RWPE2 (cell line): ENCODE measurements around the gene UBL5.

Experiments used
- ATAC-seq: fragments of 200-7000 bp; cut with Tn5 transposase; 3 replicates; pipeline ENCODE4 v1.9.1; 2021; ENCODE audit warnings: low read depth
- DNase-seq: peaks from one replicate; pipeline ENCODE4 v3.0.0-alpha.2; 2020; ENCODE audit warnings: low spot score
- H3K27ac ChIP-seq: fragments of 450-650 bp; 2 replicates; pipeline ENCODE4 v1.5.1; 2017; ENCODE audit warnings: mild to moderate bottlenecking; ENCODE audit not compliant: poor library complexity, severe bottlenecking
- H3K27me3 ChIP-seq: fragments of 250-450 bp; sonication (Bioruptor Pico); 2 replicates; pipeline ENCODE4 v1.5.1; 2021; ENCODE audit warnings: mild to moderate bottlenecking, moderate library complexity; ENCODE audit not compliant: insufficient read depth, poor library complexity, severe bottlenecking
- H3K36me3 ChIP-seq: fragments of 250-450 bp; sonication (Bioruptor Pico); 2 replicates; pipeline ENCODE4 v1.5.1; 2020; ENCODE audit warnings: low read depth, mild to moderate bottlenecking, moderate library complexity
- H3K4me1 ChIP-seq: fragments of 250-450 bp; sonication (Bioruptor Pico); 2 replicates; pipeline ENCODE4 v1.5.1; 2021; ENCODE audit warnings: mild to moderate bottlenecking, moderate library complexity; ENCODE audit not compliant: insufficient read depth, poor library complexity, severe bottlenecking
- H3K4me3 ChIP-seq: fragments of 250-450 bp; sonication (Bioruptor Pico); 2 replicates; pipeline ENCODE4 v1.5.1; 2021; ENCODE audit warnings: mild to moderate bottlenecking, moderate library complexity; ENCODE audit not compliant: severe bottlenecking
- H3K9me3 ChIP-seq: fragments of 250-450 bp; sonication (Bioruptor Pico); 2 replicates; pipeline ENCODE4 v1.5.1; 2021; ENCODE audit warnings: mild to moderate bottlenecking, moderate library complexity; ENCODE audit not compliant: severe bottlenecking
- CTCF ChIP-seq: fragments of 450-650 bp; IDR thresholded peaks from one replicate; pipeline ENCODE4 v1.5.1; 2017; ENCODE audit warnings: mild to moderate bottlenecking, moderate library complexity; ENCODE audit not compliant: poor library complexity, severe bottlenecking

The UBL5 gene

GRCh38 chr19:9854282-9854846 lies 26.6 kb downstream of the UBL5 start:
- Histone ChIP-seq H3K36me3 (no peaks in the 10 kb centered on the region), H3K27me3 (no peaks in the 10 kb centered on the region), H3K4me3 (no peak overlapping the region), H3K4me1 (no peaks in the 10 kb centered on the region), H3K9me3 (no peaks in the 10 kb centered on the region), H3K27ac (no peak overlapping the region)
- no peak for ATAC-seq
- TF ChIP-seq CTCF, result no peak
- no peak for DNase-seq

- Histone ChIP-seq H3K4me3 (no peak overlapping the region), H3K27ac (no peak overlapping the region), H3K27me3 (no peaks in the 10 kb centered on the region), H3K9me3 (no peaks in the 10 kb centered on the region), H3K36me3 (no peaks in the 10 kb centered on the region), H3K4me1 (no peaks in the 10 kb centered on the region)
- DNase-seq (no peak), ATAC-seq (no peak)
- no peak for TF ChIP-seq CTCF
Measured at GRCh38 chr19:9856609-9857008, 28.9 kb downstream of the UBL5 start.

GRCh38 chr19:9857076-9857721 lies 29.5 kb downstream of the UBL5 start:
- Histone ChIP-seq H3K27ac (no peak overlapping the region), H3K9me3 (no peaks in the 10 kb centered on the region), H3K4me3 (no peak overlapping the region), H3K36me3 (no peaks in the 10 kb centered on the region), H3K4me1 (no peaks in the 10 kb centered on the region), H3K27me3 (no peaks in the 10 kb centered on the region)
- ATAC-seq (no peak), DNase-seq (no peak)
- no peak for TF ChIP-seq CTCF

GRCh38 chr19:9857920-9858746 lies 30.4 kb downstream of the UBL5 start:
- no peak for DNase-seq
- no peak for TF ChIP-seq CTCF
- ATAC-seq, result peak; percentile 35; the same call in 1 of the 3 replicates
- Histone ChIP-seq H3K4me1 (no peaks in the 10 kb centered on the region), H3K4me3 (no peak overlapping the region), H3K36me3 (no peaks in the 10 kb centered on the region), H3K27me3 (no peaks in the 10 kb centered on the region), H3K9me3 (no peaks in the 10 kb centered on the region), H3K27ac (no peak overlapping the region)

- Histone ChIP-seq H3K27ac (no peak overlapping the region), H3K27me3 (no peaks in the 10 kb centered on the region), H3K4me3 (no peak overlapping the region), H3K9me3 (no peaks in the 10 kb centered on the region), H3K36me3 (no peaks in the 10 kb centered on the region), H3K4me1 (no peaks in the 10 kb centered on the region)
- ATAC-seq (no peak), DNase-seq (no peak)
- no peak for TF ChIP-seq CTCF
Measured at GRCh38 chr19:9858766-9859165, 31.0 kb downstream of the UBL5 start.
